Measurements from ENCODE around the gene ZNF771.

GRCh38 chr16:30428055-30428454, 20.6 kb downstream of the ZNF771 start:
- TF ChIP-seq POLR2A (IDR thresholded peaks at IDR 0.05) = no peak
- TF ChIP-seq, protein P1, sequence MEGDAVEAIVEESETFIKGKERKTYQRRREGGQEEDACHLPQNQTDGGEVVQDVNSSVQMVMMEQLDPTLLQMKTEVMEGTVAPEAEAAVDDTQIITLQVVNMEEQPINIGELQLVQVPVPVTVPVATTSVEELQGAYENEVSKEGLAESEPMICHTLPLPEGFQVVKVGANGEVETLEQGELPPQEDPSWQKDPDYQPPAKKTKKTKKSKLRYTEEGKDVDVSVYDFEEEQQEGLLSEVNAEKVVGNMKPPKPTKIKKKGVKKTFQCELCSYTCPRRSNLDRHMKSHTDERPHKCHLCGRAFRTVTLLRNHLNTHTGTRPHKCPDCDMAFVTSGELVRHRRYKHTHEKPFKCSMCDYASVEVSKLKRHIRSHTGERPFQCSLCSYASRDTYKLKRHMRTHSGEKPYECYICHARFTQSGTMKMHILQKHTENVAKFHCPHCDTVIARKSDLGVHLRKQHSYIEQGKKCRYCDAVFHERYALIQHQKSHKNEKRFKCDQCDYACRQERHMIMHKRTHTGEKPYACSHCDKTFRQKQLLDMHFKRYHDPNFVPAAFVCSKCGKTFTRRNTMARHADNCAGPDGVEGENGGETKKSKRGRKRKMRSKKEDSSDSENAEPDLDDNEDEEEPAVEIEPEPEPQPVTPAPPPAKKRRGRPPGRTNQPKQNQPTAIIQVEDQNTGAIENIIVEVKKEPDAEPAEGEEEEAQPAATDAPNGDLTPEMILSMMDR (IDR thresholded peaks at IDR 0.05) = no peak
